WTC11 (cell line): ENCODE measurements around the gene LDLRAD4. TPM values are rescaled to one million over a fixed set of nuclear protein-coding genes. Genes with fewer than 3 reads are reported as not detected.
A peak's percentile ranks its signal among the peaks of the same experiment; 100 is the strongest.

ENCODE experiments used
- ATAC-seq: fragments of 200-7000 bp; cut with Tn5 transposase; 2 replicates; pipeline ENCODE4 v1.10.0; 2021; ENCODE audit warnings: mild to moderate bottlenecking, moderate library complexity
- CTCF ChIA-PET: fragments of 300-600 bp; sonication (Branson Sonifier 250); formaldehyde crosslinking; loops from one replicate; lab custom pipeline; 2021; ENCODE audit warnings: antibody characterized with exemption; lab: Charles Lee
- POLR2A ChIA-PET: fragments of 350-600 bp; sonication (Branson Sonifier 250); formaldehyde crosslinking; loops from one replicate; lab custom pipeline; 2021; ENCODE audit warnings: antibody characterized with exemption; lab: Charles Lee
- DNase-seq: peaks from one replicate; pipeline ENCODE4 v3.0.0; 2021; ENCODE audit warnings: low spot score
- H3K27ac Mint-ChIP-seq: 2 replicates; pipeline ENCODE4 v1.8.0; 2021; ENCODE audit warnings: mixed read lengths
- H3K27me3 Mint-ChIP-seq: 2 replicates; pipeline ENCODE4 v1.8.0; 2021; ENCODE audit warnings: low read depth, mild to moderate bottlenecking, moderate library complexity, mixed read lengths
- H3K36me3 Mint-ChIP-seq: 2 replicates; pipeline ENCODE4 v1.8.0; 2021; ENCODE audit warnings: mixed read lengths
- H3K4me1 Mint-ChIP-seq: 2 replicates; pipeline ENCODE4 v1.8.0; 2022; ENCODE audit warnings: mixed read lengths
- H3K4me3 Mint-ChIP-seq: 2 replicates; pipeline ENCODE4 v1.8.0; 2021; ENCODE audit warnings: mild to moderate bottlenecking, moderate library complexity, mixed read lengths
- H3K9me3 Mint-ChIP-seq: 2 replicates; pipeline ENCODE4 v1.8.0; 2021; ENCODE audit warnings: mixed read lengths
- ATF2 ChIP-seq: sonication (generic); formaldehyde crosslinking; IDR thresholded peaks from 2 replicates; pipeline ENCODE4 v1.8.1; 2022; ENCODE audit warnings: low read depth, missing genetic modification reagents, borderline replicate concordance
- ATF3 ChIP-seq: sonication (generic); formaldehyde crosslinking; conservative IDR thresholded peaks from 2 replicates; pipeline ENCODE4 v1.8.1; 2022; ENCODE audit warnings: mild to moderate bottlenecking, missing genetic modification reagents
- ELF4 ChIP-seq: sonication (generic); formaldehyde crosslinking; IDR thresholded peaks from 2 replicates; pipeline ENCODE4 v1.8.1; 2022; ENCODE audit warnings: low read depth, mild to moderate bottlenecking, moderate library complexity, missing genetic modification reagents
- ERG ChIP-seq: fragments of 250-450 bp; sonication (Bioruptor Pico); IDR thresholded peaks from 2 replicates; pipeline ENCODE4 v1.8.0; 2021; ENCODE audit warnings: mild to moderate bottlenecking
- ESRRA ChIP-seq: sonication (generic); formaldehyde crosslinking; IDR thresholded peaks from 2 replicates; pipeline ENCODE4 v1.8.1; 2022; ENCODE audit warnings: mild to moderate bottlenecking, missing genetic modification reagents, borderline replicate concordance
- FOXP1 ChIP-seq: sonication (generic); formaldehyde crosslinking; IDR thresholded peaks from 2 replicates; pipeline ENCODE4 v1.8.0; 2022; ENCODE audit warnings: missing genetic modification reagents, mild to moderate bottlenecking, moderate library complexity, borderline replicate concordance
- GTF2I ChIP-seq: fragments of 250-450 bp; sonication (Bioruptor Pico); conservative IDR thresholded peaks from 2 replicates; pipeline ENCODE4 v1.4.0; 2021; ENCODE audit warnings: mild to moderate bottlenecking
- IRF2 ChIP-seq: sonication (generic); formaldehyde crosslinking; IDR thresholded peaks from 2 replicates; pipeline ENCODE4 v1.8.0; 2022; ENCODE audit warnings: low read depth, missing genetic modification reagents, borderline replicate concordance
- KAT7 ChIP-seq: sonication (generic); formaldehyde crosslinking; IDR thresholded peaks from 2 replicates; pipeline ENCODE4 v1.8.1; 2023; ENCODE audit warnings: missing genetic modification reagents, mild to moderate bottlenecking, borderline replicate concordance
- MLX ChIP-seq: sonication (generic); formaldehyde crosslinking; IDR thresholded peaks from 2 replicates; pipeline ENCODE4 v1.8.1; 2023; ENCODE audit warnings: mild to moderate bottlenecking, missing genetic modification reagents, moderate library complexity
- MXD4 ChIP-seq: fragments of 250-450 bp; sonication (Bioruptor Pico); IDR thresholded peaks from 2 replicates; pipeline ENCODE4 v1.8.0; 2021; ENCODE audit warnings: mild to moderate bottlenecking, moderate library complexity, borderline replicate concordance
- NFE2L1 ChIP-seq: sonication (generic); formaldehyde crosslinking; IDR thresholded peaks from 2 replicates; pipeline ENCODE4 v1.8.1; 2023; ENCODE audit warnings: missing genetic modification reagents
- NR2C2 ChIP-seq: sonication (generic); formaldehyde crosslinking; IDR thresholded peaks from 2 replicates; pipeline ENCODE4 v1.8.0; 2022; ENCODE audit warnings: mild to moderate bottlenecking, missing genetic modification reagents
- PRRX2 ChIP-seq: fragments of 250-450 bp; sonication (Bioruptor Pico); IDR thresholded peaks from 2 replicates; pipeline ENCODE4 v1.8.0; 2021; ENCODE audit warnings: mild to moderate bottlenecking
- TEAD4 ChIP-seq: sonication (generic); formaldehyde crosslinking; IDR thresholded peaks from 2 replicates; pipeline ENCODE4 v1.8.0; 2022; ENCODE audit warnings: mild to moderate bottlenecking, missing genetic modification reagents
- ZBTB43 ChIP-seq: sonication (generic); formaldehyde crosslinking; IDR thresholded peaks from 2 replicates; pipeline ENCODE4 v1.8.1; 2023; ENCODE audit warnings: mild to moderate bottlenecking, missing genetic modification reagents
- ZNF138 ChIP-seq: sonication (generic); formaldehyde crosslinking; conservative IDR thresholded peaks from 2 replicates; pipeline ENCODE4 v1.8.1; 2022; ENCODE audit warnings: mild to moderate bottlenecking, moderate library complexity, missing genetic modification reagents
- ZNF219 ChIP-seq: sonication (generic); formaldehyde crosslinking; IDR thresholded peaks from 2 replicates; pipeline ENCODE4 v1.8.0; 2023; ENCODE audit warnings: missing genetic modification reagents, mild to moderate bottlenecking, borderline replicate concordance
- ZNF263 ChIP-seq: sonication (generic); formaldehyde crosslinking; IDR thresholded peaks from 2 replicates; pipeline ENCODE4 v1.8.1; 2022; ENCODE audit warnings: low read depth, mild to moderate bottlenecking, moderate library complexity, missing genetic modification reagents
- total RNA-seq: library from RNA; stranded (reverse); gene quantifications from 3 replicates; pipeline ENCODE4 v1.2.3, GENCODE V29; 2021

The LDLRAD4 gene
- total RNA-seq, 1 experiment from 2014 or later, result 6.2 TPM

- CTCF ChIA-PET, result no interaction called here
- TF ChIP-seq ZNF263, result no peak
- TF ChIP-seq NR2C2 (CRISPR knock-in tag), result no peak
- TF ChIP-seq ATF3 (CRISPR knock-in tag), result no peak
- no peak for TF ChIP-seq IRF2 (CRISPR knock-in tag)
- TF ChIP-seq MXD4 (CRISPR knock-in tag), result no peak
- no peak for TF ChIP-seq GTF2I (CRISPR knock-in tag)
- TF ChIP-seq ZNF138 (CRISPR knock-in tag), result no peak
- no peak for TF ChIP-seq NFE2L1
- no peak for TF ChIP-seq MLX (CRISPR knock-in tag)
- TF ChIP-seq TEAD4, result no peak
- TF ChIP-seq ZBTB43, result no peak
- TF ChIP-seq ESRRA (CRISPR knock-in tag), result no peak
- no peak for TF ChIP-seq PRRX2
- TF ChIP-seq KAT7 (CRISPR knock-in tag), result no peak
- Mint-ChIP-seq H3K4me1 (peaks cover 20% of the 10 kb centered on the region), H3K4me3 (no peak overlapping the region), H3K27me3 (no peaks in the 10 kb centered on the region), H3K36me3 (no peaks in the 10 kb centered on the region), H3K9me3 (peaks cover 6% of the 10 kb centered on the region; the same call in 1 of the 2 replicates), H3K27ac (no peak overlapping the region)
- POLR2A ChIA-PET, result no interaction called here
- ATAC-seq (peak; percentile 65), DNase-seq (no peak)
Observed at GRCh38 chr18:13425357-13426091, 207.0 kb downstream of the LDLRAD4 start.

- Mint-ChIP-seq H3K27ac (no peak overlapping the region), H3K4me1 (peaks cover 31% of the 10 kb centered on the region), H3K4me3 (no peak overlapping the region), H3K9me3 (peaks cover 6% of the 10 kb centered on the region; the same call in 1 of the 2 replicates), H3K27me3 (no peaks in the 10 kb centered on the region), H3K36me3 (no peaks in the 10 kb centered on the region)
- DNase-seq (no peak), ATAC-seq (no peak)
- CTCF ChIA-PET, result no interaction called here
- TF ChIP-seq ERG, result no peak
- no peak for TF ChIP-seq ZNF219 (CRISPR knock-in tag)
- TF ChIP-seq MXD4 (CRISPR knock-in tag), result no peak
- POLR2A ChIA-PET, result no interaction called here
Observed at GRCh38 chr18:13427354-13427753, 208.8 kb downstream of the LDLRAD4 start.

- ChIA-PET CTCF (no interaction called here), POLR2A (no interaction called here)
- Mint-ChIP-seq H3K4me1 (peaks cover 31% of the 10 kb centered on the region), H3K27ac (no peak overlapping the region), H3K36me3 (no peaks in the 10 kb centered on the region), H3K27me3 (no peaks in the 10 kb centered on the region), H3K4me3 (no peak overlapping the region), H3K9me3 (0 out of 2 replicates have a peak, but pooled peaks cover 3% of the 10 kb centered on the region)
- ATAC-seq (no peak), DNase-seq (no peak)
- no peak for TF ChIP-seq ELF4
Observed at GRCh38 chr18:13428319-13428718, 209.8 kb downstream of the LDLRAD4 start.

GRCh38 chr18:13429016-13429415 is 210.5 kb downstream of the LDLRAD4 start:
- peaks cover 31% of the 10 kb centered on the region for H3K4me1 Mint-ChIP-seq

More at GRCh38 chr18:13429016-13429415, 210.5 kb downstream of the LDLRAD4 start:
- DNase-seq (no peak), ATAC-seq (no peak)
- ChIA-PET CTCF (no interaction called here), POLR2A (no interaction called here)
- no peaks in the 10 kb centered on the region for H3K36me3 Mint-ChIP-seq
- H3K9me3 Mint-ChIP-seq, result no peaks in the 10 kb centered on the region
- no peak overlapping the region for H3K4me3 Mint-ChIP-seq
- TF ChIP-seq NR2C2 (CRISPR knock-in tag), result no peak
- no peak for TF ChIP-seq ATF2
- no peak for TF ChIP-seq FOXP1 (CRISPR knock-in tag)
- H3K27me3 Mint-ChIP-seq, result no peaks in the 10 kb centered on the region
- no peak overlapping the region for H3K27ac Mint-ChIP-seq
